ENCODE results near the gene GDNF.

The GDNF gene

GRCh38 chr5:37857696-37858095 lies 17.9 kb upstream of the GDNF start:
- Histone ChIP-seq H3K4me3 (ENCODE audit: insufficient read depth in 1 of 2, low read depth in 1 of 2, low read length in 2 of 2) (no peak overlapping the region), H3K9ac (ENCODE audit: low read length) (no peak overlapping the region), H2BK120ac (ENCODE audit: low read depth, low read length) (no peak overlapping the region), H2AK5ac (ENCODE audit: low read length, severe bottlenecking) (no peak overlapping the region), H3K9me3 (ENCODE audit: control insufficient read depth, low read length) (peaks cover 6% of the 10 kb centered on the region), H2AFZ (ENCODE audit: low read depth, low read length) (no peak overlapping the region), H3K14ac (ENCODE audit: low read length in 2 of 2) (no peak overlapping the region), H2BK5ac (ENCODE audit: low read depth, low read length, poor library complexity, severe bottlenecking) (no peak overlapping the region), H3K27me3 (ENCODE audit: control insufficient read depth in 1 of 2, insufficient read depth in 1 of 2, low read length in 2 of 2) (peaks cover 5 to 96% of the 10 kb centered on the region in 2 experiments), H3K23ac (ENCODE audit: low read length in 2 of 2) (no peak overlapping the region), H3K18ac (ENCODE audit: low read depth in 1 of 2, low read length in 2 of 2) (no peak overlapping the region), H3K4me2 (ENCODE audit: low read length, poor library complexity, severe bottlenecking) (no peak overlapping the region), H3K36me3 (ENCODE audit: control insufficient read depth in 1 of 2, insufficient read depth in 2 of 2, low read depth in 1 of 2, low read length in 2 of 2) (no peaks in the 10 kb centered on the region), H3K79me1 (replicated peaks; ENCODE audit: low read length, poor library complexity, severe bottlenecking) (no peaks in the 10 kb centered on the region), H3K4ac (ENCODE audit: low read depth in 1 of 2, low read length in 2 of 2) (no peak overlapping the region), H4K91ac (ENCODE audit: low read length) (no peak overlapping the region), H2BK15ac (ENCODE audit: low read depth, poor library complexity, severe bottlenecking) (no peak overlapping the region), H3K4me1 (ENCODE audit: control insufficient read depth, insufficient read depth, low read depth, low read length) (no peaks in the 10 kb centered on the region), H3K27ac (ENCODE audit: low read length, poor library complexity, severe bottlenecking) (no peak overlapping the region), H2BK12ac (ENCODE audit: low read length in 2 of 2) (no peak overlapping the region), H4K8ac (ENCODE audit: low read length) (no peak overlapping the region)
- WGBS: 100% methylated on average over 1 of the region's 1 CpG
- DNase-seq: no peak

GRCh38 chr5:37855438-37855837 lies 15.6 kb upstream of the GDNF start:
- H2AK5ac ChIP-seq (ENCODE audit: low read length, severe bottlenecking): no peak overlapping the region
- H3K79me1 ChIP-seq (replicated peaks; ENCODE audit: low read length, poor library complexity, severe bottlenecking): no peaks in the 10 kb centered on the region
- H4K91ac ChIP-seq (ENCODE audit: low read length): no peak overlapping the region
- no peak overlapping the region for H3K23ac ChIP-seq (ENCODE audit: low read length in 2 of 2)
- H3K18ac ChIP-seq (ENCODE audit: low read depth in 1 of 2, low read length in 2 of 2): no peak overlapping the region
- 45% methylated on average over 1 of the region's 3 CpGs for WGBS
- no peak overlapping the region for H3K14ac ChIP-seq (ENCODE audit: low read length in 2 of 2)
- DNase-seq: no peak
- no peak overlapping the region for H3K9ac ChIP-seq (ENCODE audit: low read length)
- H2BK120ac ChIP-seq (ENCODE audit: low read depth, low read length): no peak overlapping the region
- no peaks in the 10 kb centered on the region for H3K36me3 ChIP-seq (ENCODE audit: control insufficient read depth in 1 of 2, insufficient read depth in 2 of 2, low read depth in 1 of 2, low read length in 2 of 2)
- no peak overlapping the region for H4K8ac ChIP-seq (ENCODE audit: low read length)
- no peak overlapping the region for H2BK5ac ChIP-seq (ENCODE audit: low read depth, low read length, poor library complexity, severe bottlenecking)
- peaks cover 6% of the 10 kb centered on the region for H3K9me3 ChIP-seq (ENCODE audit: control insufficient read depth, low read length)
- no peak overlapping the region for H3K27ac ChIP-seq (ENCODE audit: low read length, poor library complexity, severe bottlenecking)
- H3K27me3 ChIP-seq (ENCODE audit: control insufficient read depth in 1 of 2, insufficient read depth in 1 of 2, low read length in 2 of 2): peaks cover 0 to 84% of the 10 kb centered on the region in 2 experiments
- no peak overlapping the region for H2BK15ac ChIP-seq (ENCODE audit: low read depth, poor library complexity, severe bottlenecking)
- H3K4me1 ChIP-seq (ENCODE audit: control insufficient read depth, insufficient read depth, low read depth, low read length): no peaks in the 10 kb centered on the region
- no peak overlapping the region for H3K4me2 ChIP-seq (ENCODE audit: low read length, poor library complexity, severe bottlenecking)
- no peak overlapping the region for H2BK12ac ChIP-seq (ENCODE audit: low read length in 2 of 2)
- H3K4me3 ChIP-seq (ENCODE audit: insufficient read depth in 1 of 2, low read depth in 1 of 2, low read length in 2 of 2): no peak overlapping the region
- H3K4ac ChIP-seq (ENCODE audit: low read depth in 1 of 2, low read length in 2 of 2): no peak overlapping the region
- no peak overlapping the region for H2AFZ ChIP-seq (ENCODE audit: low read depth, low read length)

DNA sequence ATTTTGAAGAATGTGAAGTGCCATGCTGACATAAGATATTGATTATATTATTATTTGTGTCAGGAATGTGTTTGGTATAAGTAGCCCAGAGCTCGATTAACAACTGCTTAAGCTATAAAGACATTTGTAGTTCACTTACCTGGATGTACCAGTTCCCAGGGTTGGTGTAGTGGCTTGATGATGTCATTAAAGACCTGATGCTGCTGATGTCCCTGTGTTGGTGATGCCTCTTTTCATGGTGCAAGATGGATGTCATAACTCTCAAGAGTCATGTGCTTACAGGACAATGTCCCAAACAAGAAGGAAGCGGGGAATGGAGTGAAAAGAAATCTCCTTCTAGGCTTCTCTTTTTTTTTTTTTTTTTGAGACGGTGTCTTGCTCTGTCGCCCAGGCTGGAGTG lies 11.5 kb upstream of the GDNF start:
- H4K91ac ChIP-seq (ENCODE audit: low read length): no peak overlapping the region
- no peaks in the 10 kb centered on the region for H3K79me1 ChIP-seq (replicated peaks; ENCODE audit: low read length, poor library complexity, severe bottlenecking)
- H3K9ac ChIP-seq (ENCODE audit: low read length): no peak overlapping the region
- H3K4me1 ChIP-seq (ENCODE audit: control insufficient read depth, insufficient read depth, low read depth, low read length): peaks cover 6% of the 10 kb centered on the region
- H3K18ac ChIP-seq (ENCODE audit: low read depth in 1 of 2, low read length in 2 of 2): no peak overlapping the region
- H3K9me3 ChIP-seq (ENCODE audit: control insufficient read depth, low read length): peaks cover 6% of the 10 kb centered on the region
- no peak overlapping the region for H2BK12ac ChIP-seq (ENCODE audit: low read length in 2 of 2)
- H2BK15ac ChIP-seq (ENCODE audit: low read depth, poor library complexity, severe bottlenecking): no peak overlapping the region
- H3K4me2 ChIP-seq (ENCODE audit: low read length, poor library complexity, severe bottlenecking): no peak overlapping the region
- H3K27ac ChIP-seq (ENCODE audit: low read length, poor library complexity, severe bottlenecking): no peak overlapping the region
- no peak overlapping the region for H2BK5ac ChIP-seq (ENCODE audit: low read depth, low read length, poor library complexity, severe bottlenecking)
- H3K4ac ChIP-seq (ENCODE audit: low read depth in 1 of 2, low read length in 2 of 2): no peak overlapping the region
- H2AK5ac ChIP-seq (ENCODE audit: low read length, severe bottlenecking): no peak overlapping the region
- peaks cover 0 to 44% of the 10 kb centered on the region in 2 experiments for H3K27me3 ChIP-seq (ENCODE audit: control insufficient read depth in 1 of 2, insufficient read depth in 1 of 2, low read length in 2 of 2)
- no peak overlapping the region for H2AFZ ChIP-seq (ENCODE audit: low read depth, low read length)
- 96% methylated on average over 2 of the region's 4 CpGs for WGBS
- no peak overlapping the region for H3K23ac ChIP-seq (ENCODE audit: low read length in 2 of 2)
- DNase-seq: no peak
- no peak overlapping the region for H4K8ac ChIP-seq (ENCODE audit: low read length)
- H3K36me3 ChIP-seq (ENCODE audit: control insufficient read depth in 1 of 2, insufficient read depth in 2 of 2, low read depth in 1 of 2, low read length in 2 of 2): no peaks in the 10 kb centered on the region
- no peak overlapping the region for H3K4me3 ChIP-seq (ENCODE audit: insufficient read depth in 1 of 2, low read depth in 1 of 2, low read length in 2 of 2)
- no peak overlapping the region for H2BK120ac ChIP-seq (ENCODE audit: low read depth, low read length)
- H3K14ac ChIP-seq (ENCODE audit: low read length in 2 of 2): no peak overlapping the region

DNA sequence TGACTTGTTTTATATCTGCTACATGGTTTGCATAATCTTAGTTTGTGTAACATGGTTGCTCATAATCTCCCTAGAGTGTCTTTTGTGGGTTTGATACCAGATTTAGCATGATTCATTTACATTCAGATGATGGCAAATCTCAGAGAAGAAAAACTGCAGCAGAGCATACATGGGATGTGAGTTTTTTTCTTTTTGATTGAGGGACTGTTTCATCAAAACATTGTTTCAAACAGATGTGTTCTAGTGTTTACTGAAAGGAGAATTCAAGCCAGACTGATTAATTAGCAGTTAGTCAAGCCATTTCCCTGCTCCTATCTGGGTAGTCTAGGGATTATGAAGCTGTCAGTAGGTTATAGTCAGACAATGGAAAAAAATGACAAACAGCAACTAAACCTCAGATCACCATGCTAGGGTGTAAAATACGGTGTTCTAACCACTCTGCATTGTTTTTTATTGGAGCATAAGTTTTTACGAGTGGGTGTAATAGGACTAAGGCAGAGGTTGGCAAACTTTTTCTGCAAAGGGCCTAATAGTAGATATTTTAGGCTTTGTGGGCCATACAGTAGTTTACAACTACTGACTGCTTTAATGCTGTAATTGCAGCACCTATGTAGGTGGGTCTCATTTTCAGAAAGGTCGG lies 10.5 kb upstream of the GDNF start:
- H3K4me3 ChIP-seq (ENCODE audit: insufficient read depth in 1 of 2, low read depth in 1 of 2, low read length in 2 of 2): no peak overlapping the region
- no peak for DNase-seq
- H3K4ac ChIP-seq (ENCODE audit: low read depth in 1 of 2, low read length in 2 of 2): no peak overlapping the region
- peaks cover 0 to 36% of the 10 kb centered on the region in 2 experiments for H3K27me3 ChIP-seq (ENCODE audit: control insufficient read depth in 1 of 2, insufficient read depth in 1 of 2, low read length in 2 of 2)
- H3K4me2 ChIP-seq (ENCODE audit: low read length, poor library complexity, severe bottlenecking): no peak overlapping the region
- no peak overlapping the region for H2AFZ ChIP-seq (ENCODE audit: low read depth, low read length)
- H3K14ac ChIP-seq (ENCODE audit: low read length in 2 of 2): no peak overlapping the region
- H4K91ac ChIP-seq (ENCODE audit: low read length): no peak overlapping the region
- H3K23ac ChIP-seq (ENCODE audit: low read length in 2 of 2): no peak overlapping the region
- no peak overlapping the region for H4K8ac ChIP-seq (ENCODE audit: low read length)
- H2BK15ac ChIP-seq (ENCODE audit: low read depth, poor library complexity, severe bottlenecking): no peak overlapping the region
- H2AK5ac ChIP-seq (ENCODE audit: low read length, severe bottlenecking): no peak overlapping the region
- H2BK5ac ChIP-seq (ENCODE audit: low read depth, low read length, poor library complexity, severe bottlenecking): no peak overlapping the region
- no peaks in the 10 kb centered on the region for H3K79me1 ChIP-seq (replicated peaks; ENCODE audit: low read length, poor library complexity, severe bottlenecking)
- peaks cover 6% of the 10 kb centered on the region for H3K4me1 ChIP-seq (ENCODE audit: control insufficient read depth, insufficient read depth, low read depth, low read length)
- no peak overlapping the region for H3K27ac ChIP-seq (ENCODE audit: low read length, poor library complexity, severe bottlenecking)
- WGBS: 83% methylated on average over 2 of the region's 3 CpGs
- H3K9me3 ChIP-seq (ENCODE audit: control insufficient read depth, low read length): peaks cover 6% of the 10 kb centered on the region
- H3K36me3 ChIP-seq (ENCODE audit: control insufficient read depth in 1 of 2, insufficient read depth in 2 of 2, low read depth in 1 of 2, low read length in 2 of 2): no peaks in the 10 kb centered on the region
- H2BK12ac ChIP-seq (ENCODE audit: low read length in 2 of 2): no peak overlapping the region
- H2BK120ac ChIP-seq (ENCODE audit: low read depth, low read length): no peak overlapping the region
- no peak overlapping the region for H3K18ac ChIP-seq (ENCODE audit: low read depth in 1 of 2, low read length in 2 of 2)
- no peak overlapping the region for H3K9ac ChIP-seq (ENCODE audit: low read length)

Data from mesenchymal stem cell (in vitro differentiated cells and primary cell).